IPS-18c (cell line): ENCODE measurements around the gene LILRB2.
"Not testable (repeated sequence)": the region's sequence is repeated elsewhere in the genome, so short reads cannot be mapped to it uniquely, and the experiment has no call there.

Experiments used
- H3K4me3 ChIP-seq: 2 replicates; pipeline ENCODE4 v1.7.0; 2013; ENCODE audit warnings: low read depth, mild to moderate bottlenecking, low read length, moderate library complexity; ENCODE audit not compliant: insufficient read depth
- H3K9me3 ChIP-seq: one replicate; pipeline ENCODE4 v1.6.1; 2013; ENCODE audit warnings: mild to moderate bottlenecking, low read length, moderate library complexity; ENCODE audit not compliant: control insufficient read depth, insufficient read depth

The LILRB2 gene

DNA sequence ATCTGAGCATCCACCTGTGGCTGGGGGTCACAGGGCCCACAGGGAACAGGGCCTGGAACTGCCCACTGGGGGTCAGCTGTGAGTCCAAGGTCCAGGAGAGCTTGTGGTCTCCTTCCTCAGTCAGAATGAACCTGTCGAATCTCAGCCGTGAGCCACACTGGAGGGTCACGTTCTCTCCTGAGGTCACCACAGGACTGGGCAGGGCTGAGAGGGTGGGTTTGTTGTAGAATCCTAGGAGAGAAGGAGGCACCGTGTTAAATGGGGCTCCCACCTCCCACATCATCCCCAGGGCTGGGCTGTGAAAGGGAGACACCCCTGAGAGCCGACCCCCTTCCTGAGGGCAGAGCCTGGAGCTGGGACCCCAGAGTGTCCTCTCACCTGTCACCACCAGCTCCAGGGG, 30.6 kb upstream of the LILRB2 start:
- Histone ChIP-seq H3K9me3 (peaks cover 2% of the 10 kb centered on the region), H3K4me3 (no peak overlapping the region)

DNA sequence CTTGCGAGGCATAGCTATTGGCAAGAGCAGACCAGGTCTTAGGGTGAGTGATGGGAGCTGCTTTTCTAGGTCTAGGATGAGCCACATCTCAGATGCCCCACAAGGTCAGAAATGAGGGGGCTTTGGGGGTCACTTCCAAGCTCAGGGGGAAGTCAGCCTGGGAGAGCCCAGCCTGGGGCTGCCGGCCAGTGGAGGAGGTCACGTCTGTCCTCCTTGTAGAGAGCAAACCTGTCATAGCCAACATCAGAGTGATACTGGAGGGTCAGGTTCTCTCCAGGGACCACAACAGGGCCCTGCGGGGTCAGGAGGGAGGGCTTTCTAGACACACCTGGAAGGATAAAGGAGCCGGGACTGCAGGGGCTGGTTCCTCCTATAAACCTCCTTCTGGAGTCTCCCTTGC, 29.6 kb upstream of the LILRB2 start:
- H3K4me3 ChIP-seq: no peak overlapping the region
- H3K9me3 ChIP-seq: peaks cover 2% of the 10 kb centered on the region

DNA sequence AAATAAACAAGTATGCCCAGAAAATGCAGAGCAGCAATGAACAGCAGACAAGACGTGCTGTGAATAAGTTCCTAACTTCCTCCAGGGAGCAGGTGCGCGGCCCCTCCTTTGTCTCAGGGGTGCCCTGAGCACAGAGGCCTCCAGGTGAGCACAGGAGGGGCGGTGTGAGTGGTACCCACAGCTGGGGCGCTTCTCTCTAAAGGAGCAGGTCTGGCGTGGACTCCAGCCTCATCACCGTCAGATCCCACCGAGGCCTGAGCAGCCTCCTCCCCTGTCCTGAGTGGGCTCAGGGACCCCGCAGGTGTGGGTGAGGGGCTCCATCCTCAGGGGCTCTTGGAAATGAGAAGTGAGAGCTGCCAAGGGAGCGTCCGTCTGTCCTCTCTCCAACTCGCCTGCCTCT, 28.9 kb upstream of the LILRB2 start:
- Histone ChIP-seq H3K9me3 (peaks cover 2% of the 10 kb centered on the region), H3K4me3 (no peak overlapping the region)

DNA sequence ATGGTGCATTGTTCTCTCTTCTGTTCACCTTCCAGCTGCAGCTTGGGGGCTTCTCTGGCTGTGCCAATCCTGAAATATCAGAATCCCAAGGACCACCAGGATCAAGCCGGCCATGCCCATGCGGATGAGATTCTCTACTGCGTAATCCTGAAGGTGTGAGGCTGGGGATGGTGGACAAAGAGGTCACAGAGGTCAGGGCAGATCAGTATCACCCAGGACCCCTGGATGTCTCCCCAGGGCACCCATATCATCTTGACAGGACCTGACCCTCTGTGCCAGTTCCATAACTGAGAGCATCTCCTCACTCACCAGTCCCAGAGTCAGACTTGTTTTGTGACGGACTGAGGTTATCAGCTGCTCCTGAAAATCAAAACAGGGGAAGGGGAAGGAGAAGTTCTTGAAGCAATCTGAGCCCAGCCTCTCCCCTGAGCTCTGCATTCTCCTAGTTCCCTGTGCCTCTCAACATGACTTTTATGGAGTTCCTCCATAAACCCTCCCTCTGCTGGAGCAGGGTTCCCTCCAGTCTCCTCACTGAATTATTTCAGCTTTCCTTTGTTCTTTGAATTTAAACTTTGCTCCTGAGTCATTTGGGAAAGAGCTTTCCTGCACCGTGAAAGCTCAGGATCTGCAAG, 26.6 kb upstream of the LILRB2 start:
- no peak overlapping the region for H3K4me3 ChIP-seq
- peaks cover 2% of the 10 kb centered on the region for H3K9me3 ChIP-seq

DNA sequence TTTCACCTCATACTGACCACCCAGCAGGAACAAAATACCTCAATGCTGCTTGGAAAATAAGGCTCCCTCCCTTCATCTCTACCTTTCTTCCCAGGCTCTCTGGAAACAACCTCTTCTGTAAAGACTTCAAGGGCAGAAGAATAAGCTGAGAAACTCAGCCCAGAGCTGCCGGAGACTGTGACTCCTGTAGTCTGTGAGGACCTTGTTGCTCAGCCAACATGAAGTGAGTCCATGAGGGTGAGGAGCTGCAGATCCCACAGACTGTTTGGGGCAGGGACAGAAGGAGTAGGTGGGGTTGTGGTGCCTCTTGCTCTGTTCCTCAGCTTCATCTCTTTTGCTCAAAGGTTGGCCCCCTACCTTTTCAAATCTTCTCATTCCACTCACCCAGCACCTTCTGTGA, 24.2 kb upstream of the LILRB2 start:
- Histone ChIP-seq H3K9me3 (peaks cover 2% of the 10 kb centered on the region), H3K4me3 (no peak overlapping the region)

DNA sequence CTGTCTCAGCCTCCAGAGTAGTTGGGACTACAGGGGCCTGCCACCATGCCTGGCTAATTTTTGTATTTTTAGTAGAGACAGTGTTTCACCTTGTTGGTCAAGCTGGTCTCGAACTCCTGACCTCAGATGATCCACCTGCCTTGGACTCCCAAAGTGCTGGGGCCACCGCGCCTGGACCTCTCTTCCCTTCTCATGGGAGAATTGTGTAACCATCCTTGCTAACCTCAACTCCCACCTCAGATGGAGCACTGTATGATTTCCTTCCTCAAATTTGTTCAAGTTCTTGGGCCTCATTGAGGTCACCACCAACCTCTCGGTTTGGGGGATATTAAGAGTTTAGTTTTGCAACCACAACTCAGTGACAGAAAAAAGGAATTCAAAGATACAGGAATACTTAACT, 21.3 kb upstream of the LILRB2 start:
- Histone ChIP-seq H3K9me3 (peaks cover under 1% of the 10 kb centered on the region), H3K4me3 (no peak overlapping the region)

DNA sequence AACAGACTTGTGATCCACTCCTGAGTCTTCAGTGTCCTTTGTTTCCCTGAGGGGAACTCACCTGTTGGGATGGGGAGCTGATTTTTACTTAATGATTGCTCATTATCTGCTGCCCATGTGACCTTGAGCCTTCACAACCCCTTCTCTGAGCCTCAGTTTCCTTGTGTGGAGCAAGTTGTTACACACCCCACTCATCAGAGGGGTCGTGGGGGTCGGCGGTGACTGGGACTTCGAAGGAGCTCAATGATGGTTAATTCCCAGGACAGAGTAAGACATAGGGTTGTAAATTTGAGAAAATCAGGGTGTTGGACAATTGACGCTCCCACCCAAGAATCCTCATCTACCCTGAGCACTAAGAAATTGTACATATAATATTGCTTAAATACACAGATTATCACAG, 18.6 kb upstream of the LILRB2 start:
- Histone ChIP-seq H3K9me3 (no peaks in the 10 kb centered on the region), H3K4me3 (no peak overlapping the region)

DNA sequence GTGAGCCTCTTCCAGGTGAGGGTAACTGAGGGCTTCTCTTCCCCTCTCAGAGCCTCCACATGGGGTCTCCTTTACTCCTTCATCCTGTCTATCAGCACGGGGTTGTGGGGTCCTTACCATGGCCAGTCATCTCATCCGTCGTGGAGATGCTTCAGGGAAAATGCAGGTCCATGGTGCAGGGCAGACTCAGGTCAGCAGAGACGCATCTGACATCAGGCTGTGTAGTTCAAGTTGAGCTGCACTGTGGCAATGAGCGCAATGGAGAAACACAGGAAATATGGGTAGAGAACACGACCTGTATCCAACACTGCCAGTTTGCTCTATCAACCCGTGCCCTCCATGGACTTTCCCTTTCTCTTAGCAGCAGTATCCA, 18.2 kb upstream of the LILRB2 start:
- H3K9me3 ChIP-seq: no peaks in the 10 kb centered on the region
- no peak overlapping the region for H3K4me3 ChIP-seq

DNA sequence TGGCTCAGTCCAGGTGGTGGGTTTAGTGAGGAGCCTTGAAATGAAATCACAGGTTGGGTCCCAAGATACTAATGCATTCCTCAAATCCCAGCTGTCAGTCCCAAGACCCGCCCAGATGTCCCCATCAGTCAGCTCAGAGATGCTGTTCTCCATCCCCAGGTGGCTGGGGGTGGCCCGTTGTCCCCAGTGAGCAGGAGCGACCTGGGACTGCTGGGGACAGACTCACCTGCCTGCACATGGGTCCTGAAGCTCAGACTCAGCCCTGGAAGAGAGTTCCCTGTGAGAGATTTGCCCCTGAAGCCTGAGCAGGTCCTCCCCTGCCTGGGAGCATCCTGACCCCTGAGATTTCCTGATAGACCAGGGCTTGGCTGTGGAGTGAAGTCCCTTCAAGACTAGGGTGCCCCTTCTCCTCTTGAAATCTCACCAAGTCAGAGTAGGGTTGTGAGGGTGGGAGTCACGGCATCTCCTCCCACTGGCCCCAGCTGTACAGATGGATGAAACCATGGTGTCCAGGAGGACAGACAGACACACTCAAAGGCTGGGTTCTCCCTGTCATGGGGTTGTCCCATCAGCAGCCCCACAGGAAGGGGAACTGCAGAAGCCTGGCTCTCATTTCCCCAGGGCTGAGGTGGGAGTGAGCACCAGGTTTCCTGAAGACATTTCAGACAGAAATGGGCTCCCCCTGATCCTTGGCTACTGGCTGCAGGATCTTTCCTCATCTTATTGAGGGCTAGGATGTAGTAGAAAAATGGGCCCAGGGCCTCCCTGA, 17.6 kb upstream of the LILRB2 start:
- no peaks in the 10 kb centered on the region for H3K9me3 ChIP-seq
- no peak overlapping the region for H3K4me3 ChIP-seq

DNA sequence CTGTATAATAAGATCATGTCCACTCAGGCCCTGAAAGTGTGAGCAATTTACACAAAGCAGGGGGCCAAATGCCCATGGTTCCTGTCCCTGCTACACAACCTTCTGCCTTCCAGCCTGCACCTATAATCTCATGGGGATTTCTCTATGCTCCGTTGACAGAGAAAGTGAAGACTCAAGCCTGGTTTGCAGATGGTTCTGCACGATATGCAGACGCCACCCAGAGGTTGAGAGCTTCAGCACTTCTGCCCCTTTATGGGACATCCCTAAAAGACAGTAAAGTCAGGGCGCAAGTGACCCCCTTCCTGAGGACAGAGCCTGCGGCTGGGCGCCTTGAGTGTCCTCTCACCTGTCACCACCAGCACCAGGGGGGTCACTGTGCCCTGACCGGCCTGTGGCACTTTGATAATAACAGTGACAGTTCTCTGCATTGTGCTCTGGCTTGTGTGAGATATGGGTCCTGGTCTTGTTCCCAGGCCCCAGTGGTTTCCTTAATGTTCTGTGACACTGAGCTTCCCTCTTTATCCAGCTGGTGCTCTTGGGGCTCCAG, 16.9 kb upstream of the LILRB2 start:
- Histone ChIP-seq H3K4me3 (no peak overlapping the region), H3K9me3 (no peaks in the 10 kb centered on the region)

DNA sequence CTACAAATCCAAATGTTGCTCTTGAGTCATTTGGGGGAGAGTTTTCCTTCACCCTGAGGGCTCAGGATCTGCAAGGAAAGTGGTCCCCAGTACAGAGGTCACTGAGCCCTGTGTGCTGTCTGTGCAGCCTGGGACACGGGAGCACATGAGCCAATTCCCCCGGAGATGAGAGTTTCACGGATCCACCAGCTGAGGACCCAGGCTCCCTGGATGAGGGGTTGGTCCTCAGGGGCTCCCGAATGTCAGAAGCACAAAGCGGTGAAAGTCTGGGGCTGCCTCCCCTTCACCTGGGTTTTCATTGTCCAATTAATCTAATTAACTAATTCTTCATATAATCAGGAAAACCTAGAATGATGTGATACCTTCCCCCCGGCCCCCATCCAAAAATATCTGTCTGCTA, 13.6 kb upstream of the LILRB2 start:
- Histone ChIP-seq H3K4me3 (no peak overlapping the region), H3K9me3 (no peaks in the 10 kb centered on the region)

DNA sequence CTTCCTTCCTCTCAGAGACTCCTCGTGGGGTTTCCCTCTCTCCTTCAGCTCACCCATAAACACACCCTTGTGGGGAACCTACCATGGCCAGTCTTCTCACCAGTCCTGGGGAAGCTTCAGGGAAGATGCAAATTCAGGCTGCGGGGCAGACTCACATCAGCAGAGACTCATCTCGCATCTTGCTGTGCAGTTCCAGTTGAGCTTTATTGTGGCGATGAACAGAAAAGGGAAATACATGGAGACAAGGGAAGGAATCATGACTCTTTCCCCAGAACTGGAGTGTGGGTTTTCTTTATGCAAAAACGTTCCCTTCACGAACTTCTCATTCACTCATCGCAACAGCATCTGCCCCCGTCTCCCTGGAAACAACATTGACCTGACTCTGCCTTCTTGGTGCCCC, 8.2 kb upstream of the LILRB2 start:
- H3K4me3 ChIP-seq, H3K9me3 ChIP-seq: not testable (repeated sequence)

DNA sequence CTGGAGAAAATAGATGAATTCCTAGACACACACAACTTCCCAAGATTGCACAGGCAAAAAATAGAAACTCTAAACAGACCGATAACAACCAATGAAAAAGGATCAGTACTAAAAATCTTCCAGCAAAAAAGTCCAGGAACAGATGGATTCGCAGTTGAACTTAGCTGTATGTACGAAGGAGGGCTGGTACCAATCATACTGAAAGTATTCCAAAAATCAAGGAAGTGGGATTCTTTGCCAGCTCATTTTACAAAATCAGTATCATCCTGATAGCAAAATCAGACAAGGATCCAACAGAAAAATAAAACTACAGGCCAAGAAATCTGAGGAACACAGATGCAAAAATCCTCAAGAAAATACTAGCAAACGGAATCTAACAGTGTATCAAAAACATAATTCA, 6.5 kb upstream of the LILRB2 start:
- Histone ChIP-seq H3K4me3 (no peak overlapping the region), H3K9me3 (no peaks in the 10 kb centered on the region)

DNA sequence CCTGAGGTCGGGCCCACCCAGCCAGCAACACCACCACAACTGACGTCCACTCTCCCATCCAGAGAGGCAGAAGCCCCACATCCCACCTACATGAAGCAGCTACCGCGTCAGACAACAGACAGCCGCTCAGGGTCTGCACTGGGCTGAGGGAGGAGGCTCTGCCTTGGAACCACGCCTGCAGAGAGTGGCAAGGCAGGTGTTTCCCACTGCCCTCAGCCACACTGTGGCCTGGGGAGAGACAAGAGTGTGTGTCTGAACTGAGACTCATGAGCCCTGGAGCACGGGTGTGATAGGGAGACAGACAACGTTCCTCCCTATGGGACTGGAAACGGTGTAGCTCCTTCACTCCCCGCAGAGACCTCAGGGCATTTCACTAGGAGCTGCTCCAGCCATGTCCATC, 5.4 kb upstream of the LILRB2 start:
- not testable (repeated sequence) for H3K9me3 ChIP-seq, H3K4me3 ChIP-seq

DNA sequence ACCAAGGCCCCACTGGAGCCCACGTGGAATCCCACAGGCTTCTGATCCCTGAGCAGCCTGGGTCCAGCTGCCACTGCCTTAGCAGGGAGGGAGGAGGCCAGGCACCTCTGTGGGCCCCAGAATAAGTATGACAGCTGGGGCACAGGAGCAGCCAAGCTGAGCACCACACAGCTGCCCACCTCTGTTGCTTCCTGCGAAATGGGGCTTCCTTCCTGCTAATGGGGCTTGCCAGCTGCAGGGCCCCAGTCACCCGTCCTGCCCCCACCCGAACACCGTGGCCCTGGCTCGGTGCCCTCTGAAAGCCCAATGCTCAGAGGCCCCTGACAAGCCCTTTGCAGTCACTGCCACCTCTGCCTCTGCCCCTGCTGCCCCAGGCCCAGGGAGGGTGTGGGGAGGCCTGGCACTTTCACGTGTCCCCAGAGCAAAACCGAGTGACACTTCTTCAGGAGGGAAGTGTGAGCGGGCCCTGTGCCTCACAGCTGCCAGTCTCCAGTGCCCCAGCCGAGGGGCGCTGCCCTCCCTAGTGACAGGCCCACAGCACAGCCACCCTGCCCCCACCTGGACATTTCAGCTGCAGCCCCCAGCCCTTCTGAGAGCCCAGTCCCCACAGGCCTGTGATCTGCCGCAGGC, 4.6 kb upstream of the LILRB2 start:
- not testable (repeated sequence) for H3K9me3 ChIP-seq, H3K4me3 ChIP-seq

DNA sequence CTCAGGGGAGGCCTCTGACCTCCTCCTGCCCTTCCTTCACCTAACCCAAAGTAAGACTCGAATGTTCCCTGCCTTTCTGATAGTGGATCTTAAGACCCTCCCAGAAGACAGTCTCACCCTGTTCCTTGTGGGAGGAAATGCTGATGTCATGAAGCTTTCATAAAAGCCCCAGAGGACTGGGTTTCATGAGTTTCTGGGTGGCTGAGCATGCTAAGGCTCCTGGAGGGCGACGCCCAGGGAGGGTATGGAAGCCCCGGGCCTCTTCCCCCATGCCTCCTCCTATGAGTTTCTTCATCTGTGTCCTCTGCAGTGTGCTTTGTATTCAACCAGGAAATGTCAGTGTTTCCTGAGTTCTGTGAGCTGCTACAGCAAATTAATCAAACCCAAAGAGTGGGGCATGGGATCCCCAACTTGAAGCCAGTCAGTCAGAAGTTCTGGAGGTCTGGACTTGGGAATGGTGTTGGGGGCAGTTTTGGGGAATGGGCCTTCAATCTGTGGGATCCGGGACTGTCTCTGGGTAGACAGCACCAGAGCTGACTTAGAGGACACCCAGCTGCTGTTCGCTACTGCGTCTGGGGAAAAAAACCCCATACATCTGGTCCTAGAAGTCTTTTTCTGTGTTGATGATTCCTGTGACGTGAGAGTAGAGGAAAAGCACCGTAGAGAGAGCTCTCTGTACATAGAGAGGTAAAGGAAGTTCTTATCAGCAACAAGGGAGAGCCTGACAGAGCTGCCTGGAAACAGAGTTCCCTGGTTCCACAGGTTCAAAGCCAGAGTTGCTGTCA, 2.0 kb upstream of the LILRB2 start:
- Histone ChIP-seq H3K9me3 (no peaks in the 10 kb centered on the region), H3K4me3 (no peak overlapping the region)

DNA sequence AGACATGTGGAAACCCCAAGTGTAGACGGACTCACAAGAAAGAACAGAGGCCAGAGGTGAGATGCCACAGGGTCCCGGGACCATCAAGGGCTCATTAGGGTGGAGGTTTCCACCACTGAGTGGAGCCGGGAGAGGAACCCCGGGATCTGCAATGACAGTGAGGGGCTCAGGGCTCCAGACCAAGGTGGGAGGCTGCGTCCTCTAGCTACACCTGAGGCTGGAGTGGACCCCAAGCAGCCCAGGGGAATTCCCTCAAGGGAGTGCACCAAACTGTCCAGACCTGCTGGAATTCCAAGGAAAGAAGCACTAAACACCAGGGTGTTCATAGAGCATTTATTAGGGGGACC, 792 bp upstream of the LILRB2 start:
- H3K4me3 ChIP-seq, H3K9me3 ChIP-seq: not testable (repeated sequence)

DNA sequence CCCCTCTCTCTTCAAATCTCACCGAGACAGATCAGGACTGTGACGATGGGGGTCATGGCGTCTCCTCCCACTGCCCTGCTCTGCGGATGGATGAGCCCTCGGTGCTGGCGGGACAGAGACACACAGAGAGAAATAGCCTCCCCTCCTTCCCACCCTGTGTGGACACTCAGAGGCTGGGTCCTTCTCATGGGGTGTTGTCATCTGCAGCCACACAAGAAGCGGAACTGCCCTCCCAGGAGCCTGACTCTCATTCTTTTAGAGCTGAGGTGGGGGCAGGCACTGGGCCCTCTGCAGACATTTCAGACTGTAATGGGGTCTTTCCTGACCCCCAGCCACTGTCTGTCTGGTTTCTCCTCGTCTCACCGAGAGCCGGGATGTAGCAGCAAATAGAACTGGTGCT, 469 bp downstream of the LILRB2 start:
- H3K9me3 ChIP-seq, H3K4me3 ChIP-seq: not testable (repeated sequence)
